ENCODE measurements around the gene GMCL2.

DNA sequence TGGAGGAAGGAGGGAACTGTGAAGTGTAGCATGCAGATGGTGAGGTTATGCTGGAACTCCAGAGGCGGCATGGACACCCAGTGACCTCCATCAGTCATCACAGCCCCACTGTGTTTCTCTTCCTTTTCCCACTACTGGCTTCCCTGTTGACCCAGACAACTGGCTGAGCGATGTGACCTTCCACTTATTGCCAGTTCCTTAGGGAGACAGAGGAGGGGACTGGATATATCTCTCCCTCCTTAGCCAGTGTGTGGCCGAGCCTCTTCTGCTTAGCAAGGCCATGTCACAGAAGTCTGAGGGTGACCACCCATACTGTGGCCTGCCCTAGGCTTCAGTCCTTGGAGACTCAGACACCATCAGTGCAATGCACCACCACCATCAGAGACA is 48.4 kb upstream of the GMCL2 start:
- TF ChIP-seq, protein P1, sequence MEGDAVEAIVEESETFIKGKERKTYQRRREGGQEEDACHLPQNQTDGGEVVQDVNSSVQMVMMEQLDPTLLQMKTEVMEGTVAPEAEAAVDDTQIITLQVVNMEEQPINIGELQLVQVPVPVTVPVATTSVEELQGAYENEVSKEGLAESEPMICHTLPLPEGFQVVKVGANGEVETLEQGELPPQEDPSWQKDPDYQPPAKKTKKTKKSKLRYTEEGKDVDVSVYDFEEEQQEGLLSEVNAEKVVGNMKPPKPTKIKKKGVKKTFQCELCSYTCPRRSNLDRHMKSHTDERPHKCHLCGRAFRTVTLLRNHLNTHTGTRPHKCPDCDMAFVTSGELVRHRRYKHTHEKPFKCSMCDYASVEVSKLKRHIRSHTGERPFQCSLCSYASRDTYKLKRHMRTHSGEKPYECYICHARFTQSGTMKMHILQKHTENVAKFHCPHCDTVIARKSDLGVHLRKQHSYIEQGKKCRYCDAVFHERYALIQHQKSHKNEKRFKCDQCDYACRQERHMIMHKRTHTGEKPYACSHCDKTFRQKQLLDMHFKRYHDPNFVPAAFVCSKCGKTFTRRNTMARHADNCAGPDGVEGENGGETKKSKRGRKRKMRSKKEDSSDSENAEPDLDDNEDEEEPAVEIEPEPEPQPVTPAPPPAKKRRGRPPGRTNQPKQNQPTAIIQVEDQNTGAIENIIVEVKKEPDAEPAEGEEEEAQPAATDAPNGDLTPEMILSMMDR (IDR thresholded peaks at IDR 0.05; ENCODE audit: poor library complexity): no peak
- TF ChIP-seq EZH2 (IDR thresholded peaks at IDR 0.05; ENCODE audit: borderline replicate concordance): no peak
